A549 (cell line): ENCODE measurements around the gene IER5L. TPM values are rescaled to one million over a fixed set of nuclear protein-coding genes. Genes with fewer than 3 reads are reported as not detected.

Experiments
- ATAC-seq, 2 experiments: fragments of 200-7000 bp in 1 of 2; fragments of >200 bp in 1 of 2; cut with Nextera tagmentation in 1 of 2; cut with Tn5 transposase in 1 of 2; 3 replicates each; pipeline versions ENCODE4 v1.8.0 to v1.9.1; 2018 to 2020; ENCODE audit warnings: mild to moderate bottlenecking in 1 of 2, moderate library complexity in 1 of 2
- CTCF ChIA-PET: fragments of 300-600 bp; sonication (Branson Sonifier 250); formaldehyde crosslinking; extraction: SDS; loops from one replicate; lab custom pipeline; 2021; ENCODE audit warnings: antibody characterized with exemption, inconsistent platforms; lab: Yijun Ruan, JAX
- POLR2A ChIA-PET: fragments of 350-600 bp; formaldehyde crosslinking; extraction: SDS; loops from one replicate; lab custom pipeline; 2021; ENCODE audit warnings: antibody characterized with exemption, inconsistent platforms; lab: Yijun Ruan, JAX
- DNase-seq, 2 experiments: peaks; one replicate each; pipeline versions ENCODE4 v3.0.0 to v3.0.0-alpha.2; 2011 to 2016; ENCODE audit warnings: low read depth in 1 of 2, low spot score in 1 of 2
- FAIRE-seq: peaks from 2 replicates; lab custom pipeline; 2011; peaks lifted over from hg19 to GRCh38; lab: Jason Lieb, UNC
- H3K27ac ChIP-seq, 2 experiments: fragments of >200 bp; sonication (Bioruptor Twin); formaldehyde crosslinking; 3 replicates each; pipeline ENCODE4 v1.5.1; 2016 to 2017
- H3K4me1 ChIP-seq: fragments of >200 bp; sonication (Bioruptor Twin); formaldehyde crosslinking; 3 replicates; pipeline ENCODE4 v1.6.1; 2016
- H3K4me2 ChIP-seq: fragments of >200 bp; sonication (Bioruptor Twin); formaldehyde crosslinking; 3 replicates; pipeline ENCODE4 v1.6.1; 2016
- H3K4me3 ChIP-seq: fragments of >200 bp; sonication (Bioruptor Twin); formaldehyde crosslinking; 3 replicates; pipeline ENCODE4 v1.5.1; 2016
- H3K9me3 ChIP-seq: fragments of >200 bp; sonication (Bioruptor Twin); formaldehyde crosslinking; 3 replicates; pipeline ENCODE4 v1.6.1; 2016
- ATOH8 ChIP-seq: fragments of 250-450 bp; sonication (Bioruptor Pico); IDR thresholded peaks from 2 replicates; pipeline ENCODE4 v1.5.0; 2020; ENCODE audit warnings: low read depth, mild to moderate bottlenecking, moderate library complexity
- CBX8 ChIP-seq: fragments of 200-600 bp; sonication (generic); IDR thresholded peaks from 2 replicates; pipeline ENCODE4 v1.6.1; 2016
- CHD4 ChIP-seq: fragments of 200-600 bp; sonication (generic); IDR thresholded peaks from 2 replicates; pipeline ENCODE4 v1.6.1; 2016; ENCODE audit warnings: antibody characterized with exemption, mild to moderate bottlenecking, borderline replicate concordance
- EHF ChIP-seq: fragments of 250-450 bp; sonication (Bioruptor Pico); IDR thresholded peaks from 2 replicates; pipeline ENCODE4 v1.5.0; 2020; ENCODE audit warnings: mild to moderate bottlenecking
- ESRRA ChIP-seq: fragments of 150-350 bp; IDR thresholded peaks from 2 replicates; pipeline ENCODE4 v1.6.1; 2014; ENCODE audit warnings: mild to moderate bottlenecking, low read length, borderline replicate concordance
- GATA3 ChIP-seq: IDR thresholded peaks from 2 replicates; pipeline ENCODE4 v1.6.1; 2012; ENCODE audit warnings: borderline replicate concordance
- HDAC2 ChIP-seq: fragments of 200-600 bp; sonication (generic); IDR thresholded peaks from 2 replicates; pipeline ENCODE4 v1.6.1; 2016
- HOXB5 ChIP-seq: fragments of 250-450 bp; sonication (Bioruptor Pico); IDR thresholded peaks from 2 replicates; pipeline ENCODE4 v1.5.0; 2020; ENCODE audit warnings: mild to moderate bottlenecking, moderate library complexity
- JUN ChIP-seq, 2 experiments: fragments of >200 bp; sonication (Bioruptor Twin); formaldehyde crosslinking; IDR thresholded peaks; 2 replicates in 1 of 2; 3 replicates in 1 of 2; pipeline ENCODE4 v1.6.1; 2016 to 2017
- MAFK ChIP-seq: fragments of 450-650 bp; IDR thresholded peaks from 2 replicates; pipeline ENCODE4 v1.6.1; 2014; ENCODE audit not compliant: partially characterized antibody
- MAZ ChIP-seq: fragments of 150-350 bp; IDR thresholded peaks from 2 replicates; pipeline ENCODE4 v1.6.1; 2014; ENCODE audit warnings: antibody characterized with exemption, low read depth, low read length, borderline replicate concordance
- NPAS2 ChIP-seq: fragments of 250-450 bp; sonication (Bioruptor Pico); IDR thresholded peaks from 2 replicates; pipeline ENCODE4 v1.8.0; 2022; ENCODE audit warnings: mild to moderate bottlenecking, moderate library complexity, borderline replicate concordance
- PBX3 ChIP-seq: IDR thresholded peaks from 2 replicates; pipeline ENCODE4 v1.6.1; 2012
- PHF8 ChIP-seq: fragments of 200-600 bp; sonication (generic); IDR thresholded peaks from 2 replicates; pipeline ENCODE4 v1.6.1; 2016; ENCODE audit warnings: low read depth, mild to moderate bottlenecking, antibody characterized with exemption, moderate library complexity, borderline replicate concordance
- REST ChIP-seq: fragments of 200-600 bp; sonication (generic); IDR thresholded peaks from 2 replicates; pipeline ENCODE4 v1.6.1; 2016; ENCODE audit warnings: antibody characterized with exemption, mild to moderate bottlenecking, moderate library complexity
- RFX5 ChIP-seq: fragments of 450-650 bp; IDR thresholded peaks from 2 replicates; pipeline ENCODE4 v1.7.1; 2014; ENCODE audit warnings: antibody characterized with exemption, mild to moderate bottlenecking, moderate library complexity
- ZNF302 ChIP-seq: fragments of 250-450 bp; sonication (Bioruptor Pico); IDR thresholded peaks from 2 replicates; pipeline ENCODE4 v1.9.0; 2021; ENCODE audit warnings: inconsistent platforms, mild to moderate bottlenecking, moderate library complexity
- WGBS: methylation state at CpG from one replicate; pipeline ENCODE4 v1.1.6; 2017; ENCODE audit errors: missing lambda C conversion rate; 5-methylcytosine and 5-hydroxymethylcytosine counted together
- polyA plus RNA-seq, 4 experiments: library from polyadenylated mRNA; depleted of rRNA in 3 of 4; stranded (reverse); fragments of >200 nt; fragmentation: RNase III in 1 of 4; extraction: RNeasy Plus Mini Kit Qiagen cat#74134 plus additional on column Dnase treatment in 1 of 4; gene quantifications; 2 replicates in 3 of 4; 3 replicates in 1 of 4; pipeline ENCODE4 v1.2.3, GENCODE V29; 2011 to 2017
- TF ChIP-seq, protein P1 (sequence below): fragments of 250-450 bp; sonication (Bioruptor Pico); IDR thresholded peaks from 2 replicates; pipeline ENCODE4 v1.5.0; 2021; ENCODE audit warnings: mild to moderate bottlenecking, moderate library complexity, borderline replicate concordance

IER5L gene
- polyA plus RNA-seq, 2 of the 4 experiments (the other 2 are of a cell fraction) = 25.1 to 67.5 TPM

DNA sequence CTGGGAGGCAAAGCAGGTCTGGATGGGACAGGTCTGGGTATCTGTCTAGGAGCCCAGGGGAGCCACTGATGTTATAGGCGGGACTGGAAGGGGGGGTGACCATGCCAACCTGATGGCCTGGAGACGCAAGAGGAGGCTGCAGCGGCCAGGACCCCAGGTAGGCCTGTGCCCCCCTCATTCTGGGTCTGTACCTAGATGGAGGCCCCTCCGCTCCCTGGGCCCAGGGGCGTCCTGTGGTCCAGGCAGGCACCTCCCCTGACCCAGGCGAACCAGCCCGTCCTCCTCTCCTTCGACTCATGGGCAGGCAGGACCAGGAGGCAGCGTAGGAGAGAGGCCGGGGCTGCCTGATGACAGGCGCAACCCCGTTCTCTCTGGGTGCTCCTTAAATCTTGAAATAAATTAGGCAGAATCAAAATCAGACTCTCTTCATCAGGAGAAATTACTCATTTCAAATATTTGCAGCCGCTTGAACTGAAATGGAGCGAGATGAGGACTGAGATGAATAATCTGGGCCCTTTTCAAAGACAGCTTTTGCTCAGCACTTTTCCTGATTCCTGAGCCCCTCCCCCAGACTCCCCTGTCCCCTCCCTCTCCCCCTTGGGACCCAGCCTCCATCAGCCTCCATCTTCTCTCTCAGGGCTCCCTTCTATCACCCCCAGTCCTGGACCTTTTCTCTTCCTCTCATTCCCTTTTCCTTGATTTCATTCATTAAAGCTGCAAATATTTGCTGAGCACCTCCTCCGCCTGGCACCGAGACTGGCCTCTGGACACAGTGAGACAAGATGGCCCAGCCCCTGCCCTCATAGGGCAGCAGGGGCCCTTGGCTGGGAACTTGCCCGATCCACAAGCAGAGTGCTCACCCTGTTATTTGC lies 46.8 kb upstream of the IER5L start:
- 90% methylated on average over 16 of the region's 17 CpGs for WGBS
- Histone ChIP-seq H3K9me3 (no peaks in the 10 kb centered on the region), H3K4me1 (peaks cover 25% of the 10 kb centered on the region), H3K4me2 (peak overlapping the region; percentile 59), H3K27ac (peak overlapping the region; percentile 54 to 74; a peak in 5 of 6 replicates), H3K4me3 (no peak overlapping the region)
- FAIRE-seq = no peak
- ChIA-PET POLR2A (interaction anchor here (1.2 kb wide), 1 partner anchor 47 kb away, joined by 4 read pairs; the partner anchor contains the start of gene IER5L), CTCF (no interaction called here)
- TF ChIP-seq REST (no peak), NPAS2 (CRISPR knock-in tag) (no peak), ZNF302 (CRISPR knock-in tag) (no peak), GATA3 (no peak), JUN (IDR thresholded peaks at IDR 0.05) (no peak), CHD4 (no peak), ATOH8 (no peak), HOXB5 (no peak), EHF (CRISPR knock-in tag) (no peak), PBX3 (no peak), PHF8 (no peak), RFX5 (no peak), MAFK (no peak), CBX8 (no peak), HDAC2 (no peak), MAZ (no peak), ESRRA (no peak)
- TF ChIP-seq, protein P1, sequence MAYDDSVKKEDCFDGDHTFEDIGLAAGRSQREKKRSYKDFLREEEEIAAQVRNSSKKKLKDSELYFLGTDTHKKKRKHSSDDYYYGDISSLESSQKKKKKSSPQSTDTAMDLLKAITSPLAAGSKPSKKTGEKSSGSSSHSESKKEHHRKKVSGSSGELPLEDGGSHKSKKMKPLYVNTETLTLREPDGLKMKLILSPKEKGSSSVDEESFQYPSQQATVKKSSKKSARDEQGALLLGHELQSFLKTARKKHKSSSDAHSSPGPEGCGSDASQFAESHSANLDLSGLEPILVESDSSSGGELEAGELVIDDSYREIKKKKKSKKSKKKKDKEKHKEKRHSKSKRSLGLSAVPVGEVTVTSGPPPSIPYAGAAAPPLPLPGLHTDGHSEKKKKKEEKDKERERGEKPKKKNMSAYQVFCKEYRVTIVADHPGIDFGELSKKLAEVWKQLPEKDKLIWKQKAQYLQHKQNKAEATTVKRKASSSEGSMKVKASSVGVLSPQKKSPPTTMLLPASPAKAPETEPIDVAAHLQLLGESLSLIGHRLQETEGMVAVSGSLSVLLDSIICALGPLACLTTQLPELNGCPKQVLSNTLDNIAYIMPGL (CRISPR knock-in tag) = no peak
- DNase-seq = no peak
- no peak for ATAC-seq
